Ovary (tissue), 3 donors: Measurements from ENCODE around the gene IFNA7.

Experiments
- CTCF ChIP-seq, 3 donors: fragments of 450-650 bp in 2 of 3; fragments of 200-600 bp in 1 of 3; IDR thresholded peaks; one replicate each; pipeline versions ENCODE4 v1.5.1 to v1.8.0; 2016 to 2022; ENCODE audit warnings: antibody characterized with exemption in 3 of 3, mild to moderate bottlenecking in 1 of 3
- POLR2A ChIP-seq: fragments of 450-650 bp; IDR thresholded peaks from one replicate; pipeline ENCODE4 v1.6.1; 2017; ENCODE audit warnings: antibody characterized with exemption, mild to moderate bottlenecking, moderate library complexity
- donor health status: DM: no; HTN: no; CAD: no.

DNA sequence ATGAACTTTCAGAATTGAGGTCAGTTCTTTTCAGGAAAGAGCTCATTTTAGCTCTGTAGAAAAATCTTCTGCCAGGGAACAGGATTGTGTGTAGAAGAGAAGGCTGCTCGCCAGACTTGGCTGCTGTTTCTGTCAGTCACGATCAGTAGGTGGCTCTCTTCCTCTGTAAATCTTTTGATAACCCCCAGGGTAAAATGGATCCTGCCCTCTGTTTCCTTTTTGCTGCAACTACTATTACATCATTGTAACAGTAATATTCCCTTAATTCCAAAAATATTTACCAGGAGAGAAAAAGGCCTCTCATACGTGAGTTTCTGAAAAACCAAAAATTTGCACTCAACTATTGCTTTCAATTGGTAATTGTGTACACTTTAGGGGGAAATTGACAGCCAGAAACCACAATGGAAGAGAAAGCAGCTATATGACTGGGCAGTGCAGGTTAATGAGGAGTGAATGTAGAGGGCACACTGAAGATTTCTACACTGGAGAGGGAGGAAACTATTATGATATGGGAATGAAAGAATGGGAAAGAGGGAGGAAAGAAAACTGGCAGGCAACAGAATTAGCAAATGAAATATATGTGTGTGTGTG lies 47.9 kb downstream of the IFNA7 start:
- TF ChIP-seq CTCF (IDR thresholded peaks at IDR 0.05) (no peak), POLR2A (no peak)
